SK-N-MC (cell line): ENCODE results near the gene HIF1A.

Source experiments
- EZH2 ChIP-seq: fragments of 200-600 bp; sonication (generic); IDR thresholded peaks from one replicate; pipeline ENCODE4 v1.6.1; 2017; ENCODE audit warnings: antibody characterized with exemption
- POLR2AphosphoS5 ChIP-seq: IDR thresholded peaks from 2 replicates; pipeline ENCODE4 v1.6.1; 2012; ENCODE audit warnings: mild to moderate bottlenecking, low read depth, low read length, borderline replicate concordance

GRCh38 chr14:61699027-61699426 is 3.7 kb downstream of the HIF1A start:
- TF ChIP-seq POLR2AphosphoS5, result no peak
- no peak for TF ChIP-seq EZH2
